GM19099 (cell line): ENCODE measurements around the gene GNB5.

ENCODE experiments used
- POLR2A ChIP-seq: IDR thresholded peaks from 3 replicates; pipeline ENCODE4 v1.6.1; 2011; ENCODE audit warnings: low read depth; ENCODE audit not compliant: insufficient read length; ENCODE audit errors: extremely low read depth

The GNB5 gene

GRCh38 chr15:52140646-52141045 is 50.5 kb downstream of the GNB5 start:
- TF ChIP-seq POLR2A, result no peak

- TF ChIP-seq POLR2A, result no peak
These were observed 51.4 kb downstream of the GNB5 start for GRCh38 chr15:52139599-52140462.

GRCh38 chr15:52137432-52138357 is 53.5 kb downstream of the GNB5 start:
- TF ChIP-seq POLR2A, result no peak

GRCh38 chr15:52136442-52136980 is 54.7 kb downstream of the GNB5 start:
- TF ChIP-seq POLR2A, result no peak

GRCh38 chr15:52134502-52135144 is 56.6 kb downstream of the GNB5 start:
- TF ChIP-seq POLR2A, result no peak

GRCh38 chr15:52133510-52134220 is 57.5 kb downstream of the GNB5 start:
- no peak for TF ChIP-seq POLR2A

GRCh38 chr15:52132066-52132465 is 59.1 kb downstream of the GNB5 start:
- TF ChIP-seq POLR2A, result no peak

GRCh38 chr15:52128568-52128967 is 62.6 kb downstream of the GNB5 start:
- no peak for TF ChIP-seq POLR2A

- no peak for TF ChIP-seq POLR2A
These were observed 66.8 kb downstream of the GNB5 start for GRCh38 chr15:52124270-52124880.

- no peak for TF ChIP-seq POLR2A
These were observed 69.3 kb downstream of the GNB5 start for GRCh38 chr15:52121896-52122295.

GRCh38 chr15:52121006-52121405 is 70.2 kb downstream of the GNB5 start:
- TF ChIP-seq POLR2A, result no peak

GRCh38 chr15:52120488-52120887 is 70.7 kb downstream of the GNB5 start:
- TF ChIP-seq POLR2A, result no peak

GRCh38 chr15:52118969-52119749 is 72.0 kb downstream of the GNB5 start:
- TF ChIP-seq POLR2A, result no peak
